Tibial nerve (tissue), 3 donors: ENCODE results near the gene GJB4.

Source experiments
- POLR2A ChIP-seq, 2 donors: fragments of 450-650 bp; IDR thresholded peaks; one replicate each; pipeline ENCODE4 v1.6.1; 2017; ENCODE audit warnings: antibody characterized with exemption in 2 of 2, mild to moderate bottlenecking in 2 of 2, moderate library complexity in 2 of 2
- TF ChIP-seq, protein P1 (sequence below), 5 experiments: fragments of 200-600 bp in 3 of 5; fragments of 450-650 bp in 2 of 5; sonication (generic) in 3 of 5; IDR thresholded peaks; one replicate each; pipeline ENCODE4 v1.5.1; 2016 to 2019; ENCODE audit warnings: antibody characterized with exemption in 5 of 5, mild to moderate bottlenecking in 3 of 5, moderate library complexity in 2 of 5

DNA sequence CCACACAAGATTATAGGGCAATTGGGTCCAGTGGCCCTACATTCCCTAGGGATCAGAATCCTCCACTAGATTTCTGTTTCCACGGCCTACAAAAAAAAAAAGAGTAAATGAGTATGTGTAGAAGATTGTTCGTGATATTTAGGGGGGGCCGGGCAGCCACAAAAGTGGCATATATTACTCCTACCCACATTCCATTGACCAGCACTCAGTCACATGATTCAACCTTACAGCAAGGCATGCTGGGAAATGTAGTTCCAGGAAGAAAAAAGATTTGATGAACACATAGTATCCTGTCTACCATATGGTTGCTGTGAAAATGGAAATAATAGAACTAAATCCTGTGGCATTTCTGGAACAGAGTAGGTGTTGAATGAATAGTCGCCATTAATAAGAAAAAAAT is 48.1 kb upstream of the GJB4 start:
- TF ChIP-seq, protein P1, sequence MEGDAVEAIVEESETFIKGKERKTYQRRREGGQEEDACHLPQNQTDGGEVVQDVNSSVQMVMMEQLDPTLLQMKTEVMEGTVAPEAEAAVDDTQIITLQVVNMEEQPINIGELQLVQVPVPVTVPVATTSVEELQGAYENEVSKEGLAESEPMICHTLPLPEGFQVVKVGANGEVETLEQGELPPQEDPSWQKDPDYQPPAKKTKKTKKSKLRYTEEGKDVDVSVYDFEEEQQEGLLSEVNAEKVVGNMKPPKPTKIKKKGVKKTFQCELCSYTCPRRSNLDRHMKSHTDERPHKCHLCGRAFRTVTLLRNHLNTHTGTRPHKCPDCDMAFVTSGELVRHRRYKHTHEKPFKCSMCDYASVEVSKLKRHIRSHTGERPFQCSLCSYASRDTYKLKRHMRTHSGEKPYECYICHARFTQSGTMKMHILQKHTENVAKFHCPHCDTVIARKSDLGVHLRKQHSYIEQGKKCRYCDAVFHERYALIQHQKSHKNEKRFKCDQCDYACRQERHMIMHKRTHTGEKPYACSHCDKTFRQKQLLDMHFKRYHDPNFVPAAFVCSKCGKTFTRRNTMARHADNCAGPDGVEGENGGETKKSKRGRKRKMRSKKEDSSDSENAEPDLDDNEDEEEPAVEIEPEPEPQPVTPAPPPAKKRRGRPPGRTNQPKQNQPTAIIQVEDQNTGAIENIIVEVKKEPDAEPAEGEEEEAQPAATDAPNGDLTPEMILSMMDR (IDR thresholded peaks at IDR 0.05), result no peak
- no peak for TF ChIP-seq POLR2A (IDR thresholded peaks at IDR 0.05)
